GM19463 (cell line): ENCODE results near the gene TGFB2.
A peak's percentile ranks its signal among the peaks of the same experiment; 100 is the strongest.

Experiments
- ATAC-seq: cut with Tn5 transposase; IDR thresholded peaks from one replicate; pipeline ENCODE4 v1.9.1; 2021; ENCODE audit warnings: mild to moderate bottlenecking, moderate library complexity; ENCODE audit not compliant: unreplicated experiment

The TGFB2 gene

GRCh38 chr1:218454700-218455282, 109.7 kb downstream of the TGFB2 start:
- no peak for ATAC-seq

GRCh38 chr1:218456444-218456843, 111.3 kb downstream of the TGFB2 start:
- peak; percentile 69 for ATAC-seq

- ATAC-seq = no peak
Observed at GRCh38 chr1:218459450-218459849, 114.3 kb downstream of the TGFB2 start.

GRCh38 chr1:218459878-218460711, 115.0 kb downstream of the TGFB2 start:
- no peak for ATAC-seq

GRCh38 chr1:218461351-218461750, 116.2 kb downstream of the TGFB2 start:
- ATAC-seq = no peak

- ATAC-seq = no peak
Observed at GRCh38 chr1:218462116-218462515, 117.0 kb downstream of the TGFB2 start.

- ATAC-seq = no peak
Observed at GRCh38 chr1:218462587-218462986, 117.5 kb downstream of the TGFB2 start.

GRCh38 chr1:218463194-218464156, 118.3 kb downstream of the TGFB2 start:
- ATAC-seq = no peak

- no peak for ATAC-seq
Observed at GRCh38 chr1:218464871-218465270, 119.7 kb downstream of the TGFB2 start.

- no peak for ATAC-seq
Observed at GRCh38 chr1:218466341-218467010, 121.3 kb downstream of the TGFB2 start.

GRCh38 chr1:218467101-218468072, 122.3 kb downstream of the TGFB2 start:
- ATAC-seq = no peak

GRCh38 chr1:218468711-218469110, 123.6 kb downstream of the TGFB2 start:
- ATAC-seq = no peak

- ATAC-seq = no peak
Observed at GRCh38 chr1:218472885-218473284, 127.7 kb downstream of the TGFB2 start.

GRCh38 chr1:218473522-218473921, 128.4 kb downstream of the TGFB2 start:
- ATAC-seq = peak; percentile 64

- no peak for ATAC-seq
Observed at GRCh38 chr1:218474128-218474527, 129.0 kb downstream of the TGFB2 start.

GRCh38 chr1:218475275-218475674, 130.1 kb downstream of the TGFB2 start:
- no peak for ATAC-seq

- no peak for ATAC-seq
Observed at GRCh38 chr1:218475699-218476098, 130.6 kb downstream of the TGFB2 start.

- ATAC-seq = no peak
Observed at GRCh38 chr1:218476385-218476784, 131.2 kb downstream of the TGFB2 start.

GRCh38 chr1:218478336-218478735, 133.2 kb downstream of the TGFB2 start:
- no peak for ATAC-seq
